ENCODE data around the gene LCN10. TPM values are rescaled to one million over a fixed set of nuclear protein-coding genes. Genes with fewer than 3 reads are reported as not detected.

LCN10 gene
- total RNA-seq, 4 donors from 2014 or later = 3.5 to 10.2 (median 5.0) TPM

GRCh38 chr9:136724772-136725171, 18.0 kb downstream of the LCN10 start:
- ATAC-seq (ENCODE audit: low FRiP score) (no peak), DNase-seq (ENCODE audit: low spot score) (no peak)
- no peak for TF ChIP-seq CTCF (IDR thresholded peaks at IDR 0.05)

GRCh38 chr9:136723989-136724388, 18.8 kb downstream of the LCN10 start:
- ATAC-seq (ENCODE audit: low FRiP score) = no peak
- TF ChIP-seq CTCF (IDR thresholded peaks at IDR 0.05) = no peak
- no peak for DNase-seq (ENCODE audit: low spot score)

- no peak for TF ChIP-seq CTCF (IDR thresholded peaks at IDR 0.05)
- ATAC-seq (ENCODE audit: low FRiP score) (no peak), DNase-seq (ENCODE audit: low spot score) (no peak)
Measured at GRCh38 chr9:136723362-136723976, 19.3 kb downstream of the LCN10 start.

- no peak for TF ChIP-seq CTCF (IDR thresholded peaks at IDR 0.05)
- DNase-seq (ENCODE audit: low spot score) (no peak), ATAC-seq (ENCODE audit: low FRiP score) (no peak)
Measured at GRCh38 chr9:136722969-136723356, 19.8 kb downstream of the LCN10 start.

GRCh38 chr9:136722093-136722968, 20.4 kb downstream of the LCN10 start:
- TF ChIP-seq CTCF (IDR thresholded peaks at IDR 0.05) = no peak
- ATAC-seq (ENCODE audit: low FRiP score) = no peak
- no peak for DNase-seq (ENCODE audit: low spot score)

GRCh38 chr9:136721339-136722092, 21.2 kb downstream of the LCN10 start:
- TF ChIP-seq CTCF (IDR thresholded peaks at IDR 0.05) = no peak
- ATAC-seq (ENCODE audit: low FRiP score) (peak; percentile 7), DNase-seq (ENCODE audit: low spot score) (no peak)

Measured in omental fat pad (tissue), 4 donors.